ENCODE measurements around the gene MUS81. TPM values are rescaled to one million over a fixed set of nuclear protein-coding genes. Genes with fewer than 3 reads are reported as not detected.

The MUS81 gene, protein sequence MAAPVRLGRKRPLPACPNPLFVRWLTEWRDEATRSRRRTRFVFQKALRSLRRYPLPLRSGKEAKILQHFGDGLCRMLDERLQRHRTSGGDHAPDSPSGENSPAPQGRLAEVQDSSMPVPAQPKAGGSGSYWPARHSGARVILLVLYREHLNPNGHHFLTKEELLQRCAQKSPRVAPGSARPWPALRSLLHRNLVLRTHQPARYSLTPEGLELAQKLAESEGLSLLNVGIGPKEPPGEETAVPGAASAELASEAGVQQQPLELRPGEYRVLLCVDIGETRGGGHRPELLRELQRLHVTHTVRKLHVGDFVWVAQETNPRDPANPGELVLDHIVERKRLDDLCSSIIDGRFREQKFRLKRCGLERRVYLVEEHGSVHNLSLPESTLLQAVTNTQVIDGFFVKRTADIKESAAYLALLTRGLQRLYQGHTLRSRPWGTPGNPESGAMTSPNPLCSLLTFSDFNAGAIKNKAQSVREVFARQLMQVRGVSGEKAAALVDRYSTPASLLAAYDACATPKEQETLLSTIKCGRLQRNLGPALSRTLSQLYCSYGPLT
- 10 to 100 TPM; 23.4 to 26.3 TPM for total RNA-seq

GRCh38 chr11:65860278-65861164 is at the start of gene MUS81:
Gene MUS81 (plus strand): TSS chr11:65860433. CDS start chr11:65860754, 321 bp downstream.
- Histone ChIP-seq H3K27me3 (no peaks in the 10 kb centered on the region), H3K4me3 (peak within 1 kb of the TSS; percentile 98 to 100), H3K27ac (peak within 1 kb of the TSS; percentile 96), H3K9me3 (no peaks in the 10 kb centered on the region), H3K36me3 (peaks cover 47% of the 10 kb centered on the region), H3K4me1 (peaks cover 0 to 61% of the 10 kb centered on the region in 2 donors)
- peak; percentile 98 for DNase-seq (ENCODE audit: low spot score)
- TF ChIP-seq, protein P1, sequence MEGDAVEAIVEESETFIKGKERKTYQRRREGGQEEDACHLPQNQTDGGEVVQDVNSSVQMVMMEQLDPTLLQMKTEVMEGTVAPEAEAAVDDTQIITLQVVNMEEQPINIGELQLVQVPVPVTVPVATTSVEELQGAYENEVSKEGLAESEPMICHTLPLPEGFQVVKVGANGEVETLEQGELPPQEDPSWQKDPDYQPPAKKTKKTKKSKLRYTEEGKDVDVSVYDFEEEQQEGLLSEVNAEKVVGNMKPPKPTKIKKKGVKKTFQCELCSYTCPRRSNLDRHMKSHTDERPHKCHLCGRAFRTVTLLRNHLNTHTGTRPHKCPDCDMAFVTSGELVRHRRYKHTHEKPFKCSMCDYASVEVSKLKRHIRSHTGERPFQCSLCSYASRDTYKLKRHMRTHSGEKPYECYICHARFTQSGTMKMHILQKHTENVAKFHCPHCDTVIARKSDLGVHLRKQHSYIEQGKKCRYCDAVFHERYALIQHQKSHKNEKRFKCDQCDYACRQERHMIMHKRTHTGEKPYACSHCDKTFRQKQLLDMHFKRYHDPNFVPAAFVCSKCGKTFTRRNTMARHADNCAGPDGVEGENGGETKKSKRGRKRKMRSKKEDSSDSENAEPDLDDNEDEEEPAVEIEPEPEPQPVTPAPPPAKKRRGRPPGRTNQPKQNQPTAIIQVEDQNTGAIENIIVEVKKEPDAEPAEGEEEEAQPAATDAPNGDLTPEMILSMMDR (IDR thresholded peaks at IDR 0.05): peak; percentile 69 to 86

- TF ChIP-seq, protein P1 (IDR thresholded peaks at IDR 0.05): no peak
- DNase-seq (ENCODE audit: low spot score): no peak
- Histone ChIP-seq H3K27me3 (no peaks in the 10 kb centered on the region), H3K27ac (no peak overlapping the region), H3K9me3 (no peaks in the 10 kb centered on the region), H3K4me3 (no peak overlapping the region), H3K4me1 (no peaks in the 10 kb centered on the region), H3K36me3 (no peaks in the 10 kb centered on the region)
These were observed 48.3 kb upstream of the MUS81 start for GRCh38 chr11:65811764-65812475.

DNA sequence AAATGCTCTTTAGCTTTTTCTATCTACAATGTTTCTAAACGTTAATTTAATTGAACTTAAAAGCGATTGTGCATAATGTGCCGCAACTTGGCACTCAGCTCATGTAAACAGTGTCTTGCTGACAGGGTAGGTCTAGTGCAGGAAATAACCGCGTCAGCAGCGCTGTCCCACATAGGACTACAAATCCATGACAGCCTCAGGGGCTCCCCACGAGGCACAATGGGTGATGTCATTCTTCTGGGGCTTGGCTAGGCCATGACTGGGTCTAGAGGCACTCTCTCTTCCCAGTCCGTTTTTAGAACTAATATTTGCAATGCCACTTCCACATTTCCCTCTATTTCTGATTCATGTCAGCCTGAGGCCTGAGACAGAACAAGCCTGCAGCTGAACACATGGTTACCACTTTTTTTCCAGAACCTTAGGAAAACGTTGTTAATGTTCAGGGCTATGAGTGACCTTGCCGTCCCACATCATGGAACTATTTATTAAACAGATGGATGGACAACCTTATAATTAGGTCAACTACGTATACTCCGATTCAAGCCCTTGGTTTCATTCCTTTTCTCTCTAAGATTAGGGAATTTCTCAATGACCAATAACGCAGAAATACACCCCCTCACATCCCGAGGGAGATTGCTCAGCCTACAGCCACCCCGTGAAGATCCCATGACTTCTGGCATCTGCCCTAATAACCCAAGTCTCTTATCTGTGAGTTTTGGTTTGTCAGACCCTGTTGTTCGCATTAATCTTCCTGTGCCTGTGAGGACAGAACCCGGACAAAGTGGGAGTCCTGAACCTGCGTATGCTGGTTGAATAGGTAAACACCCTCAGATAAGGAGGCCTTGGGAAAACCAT is 45.9 kb upstream of the MUS81 start:
- no peaks in the 10 kb centered on the region for H3K36me3 ChIP-seq
- peaks cover 0 to 8% of the 10 kb centered on the region in 2 donors for H3K4me1 ChIP-seq
- no peaks in the 10 kb centered on the region for H3K27me3 ChIP-seq
- peak overlapping the region in 1 of 2 donors; percentile 6 for H3K27ac ChIP-seq
- no peaks in the 10 kb centered on the region for H3K9me3 ChIP-seq
- peak; percentile 75 for DNase-seq (ENCODE audit: low spot score)
- TF ChIP-seq, protein P1 (IDR thresholded peaks at IDR 0.05): no peak
- H3K4me3 ChIP-seq: no peak overlapping the region

DNA sequence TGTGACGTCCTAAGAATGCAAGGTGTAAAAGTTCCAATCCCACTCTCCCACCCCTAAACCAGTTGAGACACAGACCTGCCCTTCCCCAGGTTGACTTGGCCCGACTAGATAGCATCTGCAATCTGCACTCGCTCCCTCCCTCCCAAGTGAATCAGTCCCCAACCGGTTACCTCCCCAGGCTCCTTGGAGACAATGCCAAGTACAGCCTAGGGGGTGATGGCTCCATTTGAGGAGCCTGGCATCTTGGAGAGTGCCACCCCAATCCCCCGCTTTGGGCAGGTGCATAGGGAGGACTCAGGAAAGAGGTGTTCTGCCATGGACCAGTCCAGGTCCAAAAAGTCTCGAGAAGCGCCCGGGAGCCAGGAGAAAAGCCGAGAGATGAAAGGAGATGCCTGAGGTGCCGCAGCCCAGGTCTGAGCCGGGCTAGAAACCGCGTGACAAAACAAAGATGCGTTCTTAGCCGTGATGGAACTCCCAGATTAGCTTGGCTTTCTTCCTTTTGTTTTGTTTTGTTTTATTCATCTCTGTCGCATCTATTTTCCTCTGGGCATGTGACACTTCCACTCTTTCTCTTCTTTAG is 45.2 kb upstream of the MUS81 start:
- Histone ChIP-seq H3K36me3 (no peaks in the 10 kb centered on the region), H3K4me1 (peaks cover 0 to 8% of the 10 kb centered on the region in 2 donors), H3K4me3 (no peak overlapping the region), H3K27me3 (no peaks in the 10 kb centered on the region), H3K9me3 (no peaks in the 10 kb centered on the region), H3K27ac (peak overlapping the region in 1 of 2 donors; percentile 6)
- no peak for DNase-seq (ENCODE audit: low spot score)
- TF ChIP-seq, protein P1 (IDR thresholded peaks at IDR 0.05): no peak
